ENCODE measurements around the gene OR2B3. TPM values are rescaled to one million over a fixed set of nuclear protein-coding genes. Genes with fewer than 3 reads are reported as not detected.

OR2B3 gene
- total RNA-seq, 1 experiment from 2014 or later, result not detected

GRCh38 chr6:29045075-29045474 lies 42.0 kb downstream of the OR2B3 start, which contains the start of gene OR2W1:
Gene OR2W1, minus strand, starts transcription at chr6:29045175. Its CDS starts 0 bp downstream, at chr6:29045175.
- Mint-ChIP-seq H3K4me3 (ENCODE audit: unreplicated experiment) (no peak within 1 kb of the TSS), H3K9me3 (ENCODE audit: unreplicated experiment) (no peaks in the 10 kb centered on the region), H3K27me3 (ENCODE audit: insufficient read depth, unreplicated experiment) (peaks cover 17% of the 10 kb centered on the region), H3K36me3 (ENCODE audit: insufficient read depth, unreplicated experiment) (no peaks in the 10 kb centered on the region), H3K4me1 (ENCODE audit: low read depth, unreplicated experiment) (no peaks in the 10 kb centered on the region), H3K27ac (ENCODE audit: unreplicated experiment) (no peak within 1 kb of the TSS)
- Histone ChIP-seq H3K27me3 (replicated peaks; ENCODE audit: control insufficient read depth, insufficient read depth, low read length) (no peaks in the 10 kb centered on the region), H3K4me1 (no peaks in the 10 kb centered on the region), H3K4me3 (ENCODE audit: low read depth, low read length) (no peak within 1 kb of the TSS), H3K36me3 (ENCODE audit: control insufficient read depth, insufficient read depth, low read length) (no peaks in the 10 kb centered on the region), H3K9me3 (no peaks in the 10 kb centered on the region)
- ChIA-PET CTCF (no interaction called here), POLR2A (no interaction called here)
- no TSS peak for BruUV-seq (replicated peaks)
- TF ChIP-seq CTCF (IDR thresholded peaks at IDR 0.05; ENCODE audit: insufficient read depth in 1 of 2, low read depth in 1 of 2, low read length in 1 of 2, severe bottlenecking in 1 of 2, unreplicated experiment in 1 of 2), result no peak
- intact Hi-C loops (cut with micrococcal nuclease; ENCODE audit: unreplicated experiment), result no loop called here
- no peak for DNase-seq

Other genes with a start within 250 kb of the OR2B3 start
- gene TRIM27, start 163.3 kb downstream of the OR2B3 start, total RNA-seq (2022), result 47.6 and 48.7 TPM in 2 replicates
- gene ZNF311, start 82.0 kb downstream of the OR2B3 start, total RNA-seq (2022), result 1.8 and 2.9 TPM in 2 replicates
- gene OR2W1, start 42.1 kb downstream of the OR2B3 start, total RNA-seq (2022), result not detected in 2 replicates
- not detected in 2 replicates for gene OR2J1, start 12.2 kb upstream of the OR2B3 start, total RNA-seq (2022)
- not detected in 2 replicates for gene OR2J3, start 20.7 kb upstream of the OR2B3 start, total RNA-seq (2022)
- gene OR2J2, start 83.6 kb upstream of the OR2B3 start, total RNA-seq (2022), result not detected in 2 replicates
- not detected in 2 replicates for gene OR14J1, start 214.4 kb upstream of the OR2B3 start, total RNA-seq (2022)

Data from Caco-2 (cell line).